HG03520 (cell line): ENCODE data around the gene BAIAP2L2.
"Not testable (repeated sequence)": the region's sequence is repeated elsewhere in the genome, so short reads cannot be mapped to it uniquely, and the experiment has no call there.

Source experiments
- ATAC-seq: cut with Tn5 transposase; IDR thresholded peaks from one replicate; pipeline ENCODE4 v1.9.1; 2021; ENCODE audit warnings: mild to moderate bottlenecking, moderate library complexity; ENCODE audit not compliant: unreplicated experiment

Gene BAIAP2L2

GRCh38 chr22:38081941-38082828, 28.3 kb downstream of the BAIAP2L2 start:
- no peak for ATAC-seq

- ATAC-seq, result no peak
Measured at GRCh38 chr22:38081636-38081940, 28.9 kb downstream of the BAIAP2L2 start.

DNA sequence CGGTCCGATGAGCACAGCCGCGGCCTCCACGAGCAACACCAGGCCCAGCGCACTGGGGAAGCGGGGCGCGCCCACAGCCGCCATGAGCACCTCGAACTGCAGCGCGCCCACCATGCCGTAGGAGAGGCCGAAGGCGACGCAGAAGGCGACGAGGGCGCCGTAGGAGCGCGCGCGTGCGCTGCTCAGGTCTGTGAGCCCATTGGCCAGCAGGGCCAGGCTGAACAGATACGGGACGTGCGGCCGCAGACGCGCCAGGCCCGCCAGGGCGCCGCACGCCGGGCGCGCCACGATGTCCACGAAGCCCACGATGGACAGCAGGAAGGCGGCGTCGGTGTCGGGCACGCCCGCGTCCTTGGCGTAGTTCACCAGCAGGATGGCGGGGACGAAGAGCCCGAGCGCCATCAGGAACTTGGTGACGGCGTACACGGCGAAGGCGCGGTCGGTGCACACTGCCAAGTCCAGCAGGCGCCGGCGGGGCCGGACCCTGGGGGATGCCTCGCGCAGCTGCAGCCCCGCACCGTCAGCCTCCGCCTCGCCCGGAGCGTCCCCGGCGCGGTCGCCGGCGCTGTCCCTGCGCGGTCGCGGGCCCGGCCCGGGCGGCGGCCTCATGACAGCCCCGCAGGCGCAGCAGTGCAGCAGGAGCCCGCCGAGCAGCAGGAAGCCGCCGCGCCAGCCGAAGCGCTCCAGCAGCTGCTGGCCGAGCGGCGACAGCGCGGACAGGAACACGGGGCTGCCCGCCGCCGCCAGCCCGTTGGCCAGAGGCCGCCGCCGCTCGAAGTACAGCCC, 29.4 kb downstream of the BAIAP2L2 start:
- no peak for ATAC-seq

GRCh38 chr22:38080474-38080849, 30.0 kb downstream of the BAIAP2L2 start:
- no peak for ATAC-seq

GRCh38 chr22:38079804-38080203, 30.7 kb downstream of the BAIAP2L2 start:
- ATAC-seq, result no peak

GRCh38 chr22:38079208-38079607, 31.3 kb downstream of the BAIAP2L2 start:
- ATAC-seq, result not testable (repeated sequence)

DNA sequence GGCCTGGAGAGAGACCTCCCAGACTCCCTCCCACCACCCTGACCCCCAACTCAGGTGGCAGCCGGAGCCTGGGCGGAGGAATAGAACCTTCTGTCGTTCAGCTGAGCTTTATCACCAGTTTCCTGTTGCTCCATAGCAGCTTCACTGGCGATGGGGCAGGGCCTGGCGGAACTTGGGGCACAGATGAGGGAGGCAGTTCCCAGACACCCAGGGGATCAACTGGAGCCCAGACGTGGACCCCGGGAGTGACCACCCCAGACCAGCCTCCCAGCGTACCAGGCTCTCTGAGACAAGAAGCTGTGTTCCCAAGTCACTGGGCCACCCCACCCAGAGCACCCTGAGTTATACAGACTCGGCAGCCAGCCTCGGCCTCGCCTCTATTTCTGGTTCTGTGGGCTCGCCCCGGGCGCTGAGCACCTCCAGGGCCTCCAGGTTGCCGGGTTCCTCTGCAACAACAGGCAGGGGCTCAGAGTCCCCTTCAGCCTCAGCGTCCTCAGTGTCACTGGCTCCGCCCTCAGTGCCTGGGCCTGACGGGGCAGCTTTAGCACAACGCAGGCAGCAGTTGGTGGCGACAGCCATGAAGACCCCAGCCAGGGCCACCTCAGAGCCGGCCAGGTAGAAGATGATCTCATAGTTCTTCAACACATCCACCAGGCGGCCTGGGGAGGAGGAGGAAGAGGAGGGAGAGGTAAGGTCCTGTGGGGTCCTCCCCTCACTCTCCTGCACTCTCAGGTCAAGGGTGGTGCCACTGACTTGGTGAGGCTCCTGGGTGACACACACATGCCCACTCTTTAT, 32.2 kb downstream of the BAIAP2L2 start:
- no peak for ATAC-seq

DNA sequence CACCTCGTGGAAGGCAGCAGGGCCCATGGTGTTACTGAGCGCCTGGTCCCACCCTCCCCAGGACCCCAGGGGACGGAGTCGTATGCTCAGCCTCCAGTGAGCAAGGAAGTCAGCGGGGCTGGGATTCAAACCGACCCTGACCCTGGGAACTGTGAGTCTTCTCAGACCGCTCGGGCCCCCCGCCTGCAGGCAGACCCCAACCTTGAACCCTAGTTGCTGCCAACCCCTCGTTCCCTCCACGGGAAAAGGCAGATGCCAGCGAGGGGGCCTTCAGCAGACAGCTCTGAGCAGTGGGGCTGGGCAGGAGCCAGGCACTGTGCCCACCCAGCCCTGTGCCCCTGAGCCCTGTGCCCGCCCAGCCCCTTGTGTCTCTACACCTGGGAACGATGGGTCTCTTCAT, 32.9 kb downstream of the BAIAP2L2 start:
- ATAC-seq, result no peak

- no peak for ATAC-seq
Measured at GRCh38 chr22:38077096-38077495, 33.4 kb downstream of the BAIAP2L2 start.

DNA sequence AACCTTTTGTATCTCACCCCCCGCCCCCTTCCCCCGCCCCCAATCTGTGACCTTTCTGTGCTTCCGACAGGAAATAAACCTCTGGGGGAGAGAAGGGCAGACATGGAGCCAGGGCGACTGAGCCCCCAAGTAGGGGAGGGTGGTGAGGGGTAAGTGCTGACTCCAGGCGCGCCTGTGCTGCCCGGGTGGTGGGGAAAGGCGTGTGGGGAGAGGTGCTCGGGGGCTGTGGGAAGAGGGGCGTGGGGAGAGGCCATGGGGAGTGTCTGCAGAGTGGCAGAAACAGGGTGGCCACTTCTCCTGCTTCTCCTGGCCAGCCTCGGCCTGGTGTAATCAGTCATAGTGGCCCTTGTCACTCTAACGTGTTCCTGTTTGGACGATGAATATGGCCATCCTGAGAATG, 34.5 kb downstream of the BAIAP2L2 start:
- no peak for ATAC-seq

GRCh38 chr22:38075105-38075825, 35.2 kb downstream of the BAIAP2L2 start:
- ATAC-seq, result no peak

DNA sequence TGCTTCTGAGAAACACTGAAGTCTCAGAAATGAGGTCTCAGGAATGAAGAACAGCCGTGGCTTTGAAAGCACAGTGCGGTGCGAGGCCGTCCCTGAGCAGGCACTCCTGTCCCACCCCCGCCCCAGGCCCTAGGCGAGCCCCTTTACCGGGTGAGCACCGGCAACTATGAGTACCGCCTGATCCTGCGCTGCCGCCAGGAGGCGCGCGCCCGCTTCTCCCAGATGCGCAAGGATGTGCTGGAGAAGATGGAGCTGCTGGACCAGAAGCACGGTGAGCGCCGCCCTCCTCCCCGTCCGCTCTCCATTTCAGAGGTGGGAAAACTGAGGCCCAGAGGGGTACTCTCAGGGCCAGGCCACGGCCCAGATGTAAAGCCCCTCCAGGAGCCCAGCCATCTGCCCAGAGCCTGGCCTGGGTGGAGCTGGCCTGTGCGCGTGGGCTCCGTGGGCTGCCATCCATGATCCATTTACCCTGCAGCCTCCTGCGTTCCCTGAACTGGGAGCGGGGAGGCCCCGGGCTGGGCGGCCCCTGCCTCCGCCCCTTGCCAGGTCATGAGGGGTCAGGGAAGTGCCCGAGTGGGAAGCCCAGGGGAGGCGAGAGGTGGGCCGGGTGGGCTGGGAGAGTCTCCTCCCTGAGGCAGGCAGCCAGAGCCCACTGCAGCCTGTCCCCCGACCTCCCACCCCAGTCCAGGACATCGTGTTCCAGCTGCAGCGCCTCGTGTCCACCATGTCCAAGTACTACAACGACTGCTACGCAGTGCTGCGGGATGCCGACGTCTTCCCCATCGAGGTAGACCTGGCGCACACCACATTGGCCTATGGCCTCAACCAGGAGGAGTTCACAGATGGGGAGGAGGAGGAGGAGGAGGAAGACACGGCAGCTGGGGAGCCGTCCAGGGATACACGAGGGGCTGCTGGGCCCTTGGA, 36.0 kb downstream of the BAIAP2L2 start:
- ATAC-seq, result no peak

- ATAC-seq, result no peak
Measured at GRCh38 chr22:38073150-38074130, 37.0 kb downstream of the BAIAP2L2 start.

- ATAC-seq, result no peak
Measured at GRCh38 chr22:38072322-38073149, 37.9 kb downstream of the BAIAP2L2 start.

GRCh38 chr22:38071421-38072321, 38.8 kb downstream of the BAIAP2L2 start:
- ATAC-seq, result no peak

DNA sequence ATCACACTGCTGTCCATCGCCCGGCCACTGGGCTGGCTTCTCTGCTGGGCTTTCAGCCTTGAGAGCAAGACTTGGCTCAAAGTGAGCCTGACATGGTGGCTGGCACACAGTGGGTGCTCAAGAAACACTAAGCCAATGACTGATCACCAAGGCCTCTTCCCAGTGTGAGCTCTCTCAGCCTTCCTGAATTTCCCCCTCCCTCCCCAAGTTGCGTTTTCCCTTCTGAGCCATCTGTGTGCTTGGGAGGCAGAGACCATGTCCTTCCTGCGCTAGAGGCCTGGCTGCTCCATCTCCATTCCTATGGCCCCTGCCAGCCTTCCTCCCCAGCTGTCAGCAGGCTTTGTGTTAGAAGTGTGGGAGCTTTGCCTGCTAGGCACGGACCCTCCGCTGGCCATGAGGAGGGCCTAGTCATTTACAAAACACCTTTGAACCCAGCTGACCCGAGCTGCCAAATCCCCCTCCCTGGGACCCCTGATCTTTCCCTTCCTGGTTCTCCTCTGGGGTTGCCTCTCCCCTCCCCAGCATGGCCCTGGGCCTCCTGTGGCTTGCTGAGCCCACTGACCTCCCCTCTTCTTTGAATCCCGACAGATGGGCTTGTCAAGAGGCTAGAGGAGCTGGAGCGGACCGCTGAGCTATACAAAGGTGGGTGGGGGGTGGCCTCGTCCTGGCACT, 40.1 kb downstream of the BAIAP2L2 start:
- ATAC-seq, result no peak
